Gastrocnemius medialis (tissue), 4 donors: ENCODE measurements around the gene ESPL1. TPM values are rescaled to one million over a fixed set of nuclear protein-coding genes. Genes with fewer than 3 reads are reported as not detected.

ENCODE experiments used
- ATAC-seq, 2 donors: fragments of 150-250 bp; one replicate each; pipeline ENCODE4 v1.9.1; 2016
- DNase-seq, 2 donors: peaks; one replicate each; pipeline ENCODE4 v3.0.0-alpha.2; 2019
- H3K27ac ChIP-seq, 4 donors: fragments of 200-600 bp; sonication (generic); 1 replicate in 1 of 4; 2 replicates in 3 of 4; pipeline ENCODE4 v1.5.1; 2016 to 2018; ENCODE audit warnings: mild to moderate bottlenecking in 2 of 4, moderate library complexity in 1 of 4
- H3K27me3 ChIP-seq, 3 donors: fragments of 200-600 bp; sonication (generic) in 2 of 3; 1 replicate in 1 of 3; 2 replicates in 2 of 3; pipeline versions ENCODE4 v1.5.1 to v1.6.0; 2016 to 2019; ENCODE audit warnings: mild to moderate bottlenecking in 1 of 3, moderate library complexity in 1 of 3
- H3K36me3 ChIP-seq, 2 donors: fragments of 200-600 bp; sonication (generic) in 1 of 2; one replicate each; pipeline ENCODE4 v1.5.1; 2017 to 2018
- H3K4me1 ChIP-seq, 2 donors: fragments of 200-600 bp; sonication (generic) in 1 of 2; one replicate each; pipeline ENCODE4 v1.5.1; 2016 to 2017; ENCODE audit warnings: mild to moderate bottlenecking in 2 of 2
- H3K4me3 ChIP-seq, 4 donors: fragments of 200-600 bp; sonication (generic) in 3 of 4; 1 replicate in 1 of 4; 2 replicates in 3 of 4; pipeline ENCODE4 v1.5.1; 2016 to 2019; ENCODE audit warnings: mild to moderate bottlenecking in 2 of 4
- H3K9me3 ChIP-seq, 3 donors: fragments of 200-600 bp; sonication (generic) in 2 of 3; 1 replicate in 1 of 3; 2 replicates in 2 of 3; pipeline ENCODE4 v1.5.1; 2016 to 2019
- POLR2A ChIP-seq, 2 donors: fragments of 450-650 bp; IDR thresholded peaks; one replicate each; pipeline ENCODE4 v1.6.1; 2017; ENCODE audit warnings: antibody characterized with exemption in 2 of 2, mild to moderate bottlenecking in 2 of 2, moderate library complexity in 2 of 2
- in situ Hi-C, 4 donors: fragments of 200-750 bp; cut with MboI; loops; one replicate each; pipeline versions ENCODE4 v1.15.0 to v1.8.0; 2017; ENCODE audit warnings: low sequenced_read_pairs in 4 of 4
- intact Hi-C: fragments of 100-400 bp; cut with DNase I; formaldehyde crosslinking; loops from one replicate; pipeline ENCODE4 v1.15.1; 2023; ENCODE audit warnings: low total_unique reads
- total RNA-seq, 4 donors: library from RNA; depleted of rRNA; stranded (reverse); fragments of >200 nt; gene quantifications; one replicate each; pipeline versions ENCODE4 v1.1.0 to v1.2.3, GENCODE V29; 2016
- TF ChIP-seq, protein P1 (sequence below), 5 experiments: fragments of 450-650 bp in 3 of 5; fragments of 200-600 bp in 2 of 5; sonication (generic) in 2 of 5; IDR thresholded peaks in 4 of 5; conservative IDR thresholded peaks in 1 of 5; 1 replicate in 4 of 5; 2 replicates in 1 of 5; pipeline ENCODE4 v1.5.1; 2016 to 2019; ENCODE audit warnings: antibody characterized with exemption in 5 of 5, mild to moderate bottlenecking in 3 of 5, moderate library complexity in 3 of 5

Gene ESPL1
- total RNA-seq, 4 donors from 2014 or later: 0.20 to 0.44 (median 0.24) TPM; not detected in 1

DNA sequence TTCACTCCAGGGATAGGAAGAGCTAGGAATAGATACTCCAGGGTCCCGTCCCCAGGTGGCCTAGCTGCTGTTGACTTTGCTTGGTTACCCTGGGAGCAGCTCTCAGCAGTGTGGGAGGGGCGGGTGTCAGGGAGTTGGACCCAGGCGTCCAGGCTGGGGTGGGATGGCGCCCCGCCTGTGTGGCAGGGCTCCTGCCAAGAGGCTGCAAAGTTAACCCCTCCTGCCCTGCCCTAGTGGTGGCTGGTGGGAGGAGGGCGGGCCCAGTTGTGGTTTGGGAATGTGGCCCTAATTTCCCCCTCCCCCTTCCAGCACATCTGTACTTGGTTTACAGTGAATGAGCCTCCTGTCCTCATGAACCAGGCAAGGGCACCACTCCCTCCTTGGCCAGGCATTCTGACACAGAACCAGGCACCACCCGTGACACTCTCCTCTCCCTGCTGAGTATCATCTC is 34.4 kb upstream of the ESPL1 start:
- TF ChIP-seq POLR2A (IDR thresholded peaks at IDR 0.05): no peak
- TF ChIP-seq, protein P1, sequence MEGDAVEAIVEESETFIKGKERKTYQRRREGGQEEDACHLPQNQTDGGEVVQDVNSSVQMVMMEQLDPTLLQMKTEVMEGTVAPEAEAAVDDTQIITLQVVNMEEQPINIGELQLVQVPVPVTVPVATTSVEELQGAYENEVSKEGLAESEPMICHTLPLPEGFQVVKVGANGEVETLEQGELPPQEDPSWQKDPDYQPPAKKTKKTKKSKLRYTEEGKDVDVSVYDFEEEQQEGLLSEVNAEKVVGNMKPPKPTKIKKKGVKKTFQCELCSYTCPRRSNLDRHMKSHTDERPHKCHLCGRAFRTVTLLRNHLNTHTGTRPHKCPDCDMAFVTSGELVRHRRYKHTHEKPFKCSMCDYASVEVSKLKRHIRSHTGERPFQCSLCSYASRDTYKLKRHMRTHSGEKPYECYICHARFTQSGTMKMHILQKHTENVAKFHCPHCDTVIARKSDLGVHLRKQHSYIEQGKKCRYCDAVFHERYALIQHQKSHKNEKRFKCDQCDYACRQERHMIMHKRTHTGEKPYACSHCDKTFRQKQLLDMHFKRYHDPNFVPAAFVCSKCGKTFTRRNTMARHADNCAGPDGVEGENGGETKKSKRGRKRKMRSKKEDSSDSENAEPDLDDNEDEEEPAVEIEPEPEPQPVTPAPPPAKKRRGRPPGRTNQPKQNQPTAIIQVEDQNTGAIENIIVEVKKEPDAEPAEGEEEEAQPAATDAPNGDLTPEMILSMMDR (IDR thresholded peaks at IDR 0.05 in 4 of 5, conservative IDR thresholded peaks at IDR 0.05 in 1 of 5): no peak
- Histone ChIP-seq H3K4me3 (no peak overlapping the region), H3K36me3 (no peaks in the 10 kb centered on the region), H3K27me3 (peaks cover 20 to 34% (median 33%) of the 10 kb centered on the region in 3 donors), H3K4me1 (peaks cover 5 to 21% of the 10 kb centered on the region in 2 donors), H3K27ac (no peak overlapping the region), H3K9me3 (no peaks in the 10 kb centered on the region)
- in situ Hi-C loops: no loop called here
- intact Hi-C loops: no loop called here
- no peak for DNase-seq
- ATAC-seq: no peak

DNA sequence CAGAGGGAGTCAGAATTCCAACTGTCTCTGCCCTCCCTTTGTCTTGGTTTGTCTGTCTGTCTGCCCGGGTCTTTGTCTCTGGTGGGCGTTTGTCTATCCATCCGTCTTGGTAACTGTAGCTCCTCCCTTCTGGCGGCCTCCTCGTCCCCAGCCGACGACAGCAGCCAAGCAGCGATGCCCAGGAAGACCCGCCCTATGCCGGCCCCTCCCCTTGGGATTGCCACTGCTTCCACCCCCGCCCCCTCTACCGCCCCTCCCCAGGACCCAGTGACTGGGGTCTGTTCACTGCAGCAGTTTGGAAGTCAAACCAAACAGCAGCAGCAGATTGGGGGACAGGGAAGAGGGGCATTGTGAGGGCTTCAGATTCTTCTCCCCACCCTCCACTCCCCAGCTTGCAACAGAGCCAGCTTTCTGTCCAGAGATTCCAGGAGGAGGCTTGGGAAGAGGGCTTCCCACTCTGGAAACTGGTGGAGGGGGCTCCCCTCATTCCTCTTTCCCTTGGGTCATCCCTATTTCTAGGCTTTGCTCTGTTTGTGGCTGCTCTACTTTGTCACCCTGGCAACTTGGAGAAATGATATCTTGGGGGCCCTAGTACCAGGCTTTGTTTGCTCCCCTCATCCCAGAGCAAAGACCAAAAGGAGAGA is 33.7 kb upstream of the ESPL1 start:
- in situ Hi-C loops: no loop called here

DNA sequence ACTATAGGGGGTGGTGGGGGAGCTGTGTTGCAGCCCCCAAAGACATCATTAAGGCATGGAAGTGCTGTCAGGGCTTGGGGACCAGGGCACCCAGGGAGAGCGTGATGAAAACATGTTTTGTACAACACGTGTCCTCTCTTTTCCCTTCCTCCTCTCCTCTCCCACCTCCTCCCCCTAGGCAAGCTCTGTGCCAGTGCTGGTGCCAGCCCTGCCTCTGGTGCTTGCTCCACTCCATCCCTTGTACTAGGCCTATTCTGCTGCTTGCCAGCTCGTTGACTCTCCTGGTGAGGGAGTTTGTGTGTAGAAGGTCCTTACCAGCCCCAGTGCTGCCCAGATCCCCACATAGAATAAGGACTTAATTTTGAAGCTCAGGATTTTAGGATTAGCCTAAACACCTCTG is 32.9 kb upstream of the ESPL1 start:
- Histone ChIP-seq H3K27ac (no peak overlapping the region), H3K36me3 (no peaks in the 10 kb centered on the region), H3K27me3 (peaks cover 20 to 34% (median 33%) of the 10 kb centered on the region in 3 donors), H3K9me3 (no peaks in the 10 kb centered on the region), H3K4me1 (peaks cover 5 to 21% of the 10 kb centered on the region in 2 donors), H3K4me3 (no peak overlapping the region)
- intact Hi-C loops: no loop called here
- DNase-seq (no peak), ATAC-seq (no peak)
- in situ Hi-C loops: no loop called here
- TF ChIP-seq POLR2A (IDR thresholded peaks at IDR 0.05): no peak
- TF ChIP-seq, protein P1 (IDR thresholded peaks at IDR 0.05 in 4 of 5, conservative IDR thresholded peaks at IDR 0.05 in 1 of 5): no peak

More for the DNA sequence above, 33.7 kb upstream of the ESPL1 start:
- no peak for DNase-seq
- H3K9me3 ChIP-seq: no peaks in the 10 kb centered on the region
- no peaks in the 10 kb centered on the region for H3K36me3 ChIP-seq
- TF ChIP-seq, protein P1 (IDR thresholded peaks at IDR 0.05 in 4 of 5, conservative IDR thresholded peaks at IDR 0.05 in 1 of 5): no peak
- no peak for TF ChIP-seq POLR2A (IDR thresholded peaks at IDR 0.05)
- peaks cover 20 to 34% (median 33%) of the 10 kb centered on the region in 3 donors for H3K27me3 ChIP-seq
- peaks cover 5 to 21% of the 10 kb centered on the region in 2 donors for H3K4me1 ChIP-seq
- intact Hi-C loops: no loop called here
- no peak overlapping the region for H3K27ac ChIP-seq
- no peak overlapping the region for H3K4me3 ChIP-seq
- ATAC-seq: no peak

DNA sequence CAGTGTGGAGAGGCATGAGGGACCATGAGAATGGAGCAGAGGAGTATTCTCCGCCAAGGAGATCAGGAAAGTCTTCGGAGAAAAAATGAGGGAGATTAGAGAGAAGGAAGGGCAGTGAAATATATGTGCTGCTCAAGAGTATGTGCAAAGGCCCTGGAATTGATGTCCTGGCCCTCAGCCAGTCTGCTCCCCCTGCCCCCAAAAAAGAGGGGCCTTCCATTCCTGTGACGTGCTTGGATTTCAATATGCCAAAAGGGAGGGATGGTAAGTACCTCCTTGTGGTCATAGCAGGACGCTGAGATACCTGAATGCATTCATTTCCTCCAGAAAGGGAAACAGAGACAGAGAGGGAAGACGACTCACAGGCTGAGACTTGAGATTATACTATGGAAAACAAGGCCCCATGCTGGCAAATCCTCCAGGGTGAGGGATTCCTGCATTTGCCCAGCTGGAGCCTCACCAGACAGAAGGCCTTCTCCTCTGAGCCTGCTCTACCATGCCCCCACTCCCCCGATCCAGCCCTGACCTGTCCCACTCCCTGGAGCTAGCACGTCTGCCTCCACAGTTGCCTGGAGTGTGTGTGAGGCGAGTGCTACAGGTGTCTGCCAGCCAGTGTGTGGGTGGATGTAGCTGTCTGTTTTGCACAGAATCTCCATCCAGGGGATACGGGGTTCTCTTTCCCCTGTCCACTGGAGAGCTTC is 32.2 kb upstream of the ESPL1 start:
- Histone ChIP-seq H3K4me1 (peaks cover 5 to 21% of the 10 kb centered on the region in 2 donors), H3K27ac (no peak overlapping the region), H3K27me3 (peaks cover 20 to 34% (median 33%) of the 10 kb centered on the region in 3 donors), H3K9me3 (no peaks in the 10 kb centered on the region), H3K4me3 (no peak overlapping the region), H3K36me3 (no peaks in the 10 kb centered on the region)
- DNase-seq (no peak), ATAC-seq (no peak)
- intact Hi-C loops (no loop called here), in situ Hi-C loops (no loop called here)
- TF ChIP-seq, protein P1 (IDR thresholded peaks at IDR 0.05 in 4 of 5, conservative IDR thresholded peaks at IDR 0.05 in 1 of 5): no peak
- TF ChIP-seq POLR2A (IDR thresholded peaks at IDR 0.05): no peak
